ENCODE results near the gene CALHM3.
"Not testable (repeated sequence)": the region's sequence is repeated elsewhere in the genome, so short reads cannot be mapped to it uniquely, and the experiment has no call there.

The CALHM3 gene

GRCh38 chr10:103479135-103479534 lies at the start of gene CALHM3:
CALHM3 (minus strand) TSS chr10:103479240; CDS start chr10:103479032, 208 bp downstream.
- DNase-seq (ENCODE audit: low spot score): no peak

DNA sequence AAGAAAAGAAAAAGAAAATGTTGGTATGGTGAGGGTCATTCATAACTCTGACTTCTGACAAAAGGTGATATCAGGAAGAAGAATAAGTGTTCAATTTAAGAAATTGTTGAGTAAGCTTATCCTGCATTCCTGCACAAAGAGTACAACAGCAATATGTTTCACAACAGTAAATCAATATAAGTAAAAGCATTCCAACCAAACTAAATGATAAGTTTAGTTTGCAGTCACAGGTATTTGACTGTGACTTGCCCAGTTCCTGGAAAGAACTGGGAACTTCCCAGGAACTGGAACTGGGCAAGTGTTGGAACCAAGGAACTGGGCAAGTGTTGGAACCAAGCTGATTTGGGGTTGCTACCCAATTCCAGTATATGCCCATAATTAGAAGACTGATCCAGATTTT lies 49.5 kb upstream of the CALHM3 start:
- DNase-seq (ENCODE audit: low spot score): no peak

GRCh38 chr10:103527476-103527875 lies 48.4 kb upstream of the CALHM3 start:
- not testable (repeated sequence) for DNase-seq (ENCODE audit: low spot score)

GRCh38 chr10:103525901-103526300 lies 46.9 kb upstream of the CALHM3 start:
- no peak for DNase-seq (ENCODE audit: low spot score)

DNA sequence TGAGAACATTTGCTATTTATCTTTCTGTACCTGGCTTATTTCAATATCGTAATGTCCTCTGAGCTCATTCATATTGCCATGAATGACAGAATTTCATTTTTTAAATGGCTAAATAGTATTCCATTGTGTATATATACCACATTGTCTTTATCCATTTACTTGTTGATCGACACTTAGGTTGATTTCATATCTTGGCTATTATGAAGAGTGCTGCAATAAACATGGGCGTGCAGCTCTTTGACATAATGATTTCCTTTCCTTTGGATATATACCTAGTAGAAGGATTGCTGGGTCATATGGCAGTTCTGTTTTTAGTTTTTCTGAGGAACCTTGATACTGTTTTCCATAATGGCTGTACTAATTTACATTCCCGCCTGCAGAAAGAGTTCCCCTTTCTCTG lies 44.6 kb upstream of the CALHM3 start:
- DNase-seq (ENCODE audit: low spot score): no peak

GRCh38 chr10:103522006-103522405 lies 43.0 kb upstream of the CALHM3 start:
- not testable (repeated sequence) for DNase-seq (ENCODE audit: low spot score)

DNA sequence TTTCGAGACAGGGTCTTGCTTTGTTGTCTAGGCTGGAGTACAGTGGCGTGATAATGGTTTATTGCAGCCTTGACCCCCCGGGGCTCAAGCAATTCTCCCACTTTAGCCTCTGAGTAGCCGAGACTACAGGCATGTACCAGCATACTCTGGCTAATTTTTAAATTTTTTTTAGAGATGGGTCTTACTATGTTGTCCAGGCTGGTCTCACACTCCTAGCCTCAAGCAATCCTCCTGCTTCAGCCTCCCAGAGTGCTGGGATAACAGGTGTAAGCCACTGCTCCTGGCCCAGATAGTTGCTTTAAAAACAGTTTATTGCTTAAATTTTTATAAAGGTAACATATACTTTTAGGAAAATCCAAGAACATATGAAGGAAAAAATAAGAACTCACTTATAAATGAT lies 40.8 kb upstream of the CALHM3 start:
- DNase-seq (ENCODE audit: low spot score): no peak

GRCh38 chr10:103517234-103518085 lies 38.4 kb upstream of the CALHM3 start:
- DNase-seq (ENCODE audit: low spot score): no peak

DNA sequence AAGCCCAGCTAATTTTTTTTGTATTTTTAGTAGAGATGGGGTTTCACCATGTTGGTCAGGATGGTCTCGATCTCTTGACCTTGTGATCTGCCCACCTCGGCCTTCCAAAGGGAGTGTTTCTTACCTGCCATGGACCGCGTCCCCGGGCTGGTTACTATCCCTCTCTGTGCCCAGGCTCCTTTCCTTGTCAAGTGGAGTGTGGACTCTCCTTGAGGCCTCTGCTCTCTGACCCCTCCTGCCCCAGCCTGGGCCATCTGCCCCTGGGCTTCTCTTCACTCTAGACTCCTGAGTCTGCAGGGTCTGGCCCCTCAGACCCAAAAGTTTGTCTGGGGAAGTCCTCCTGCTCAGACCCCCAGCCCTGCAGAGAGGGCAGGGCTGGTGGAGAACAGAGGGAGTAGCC lies 35.2 kb upstream of the CALHM3 start:
- no peak for DNase-seq (ENCODE audit: low spot score)

DNA sequence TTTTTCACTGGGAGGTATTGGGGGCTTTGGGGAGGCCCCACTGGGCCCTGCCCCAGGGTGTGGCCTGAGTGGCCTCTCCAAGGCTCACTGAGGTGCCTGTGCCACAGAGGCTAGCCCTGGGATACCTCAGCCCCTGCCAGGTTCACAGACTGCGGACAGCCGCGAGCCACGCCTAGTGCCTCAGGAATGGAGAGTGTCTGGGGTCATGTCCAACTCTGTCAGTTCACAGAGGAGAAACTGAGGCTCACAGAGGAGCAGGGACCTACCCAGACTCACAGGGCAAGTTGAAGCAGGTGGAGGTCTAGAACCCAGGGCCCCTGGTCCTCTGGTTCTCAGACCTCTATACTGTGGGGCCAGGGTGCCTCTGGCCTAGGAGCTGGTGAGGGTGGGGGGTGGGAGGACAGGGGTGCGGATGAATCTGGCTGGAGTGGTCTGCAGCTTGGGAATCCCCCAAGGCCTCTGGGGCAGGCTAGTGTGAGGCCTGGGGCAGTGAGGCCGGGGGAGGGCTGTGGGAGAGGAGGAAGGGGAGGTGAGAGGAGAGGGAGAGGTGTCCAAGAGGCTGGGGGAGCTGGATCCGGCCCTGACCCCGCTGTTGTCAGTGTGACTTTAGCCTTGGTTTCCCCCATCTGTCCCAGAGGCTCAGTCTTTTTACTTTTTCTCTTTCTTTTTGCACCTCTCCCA lies 34.5 kb upstream of the CALHM3 start:
- DNase-seq (ENCODE audit: low spot score): no peak

DNA sequence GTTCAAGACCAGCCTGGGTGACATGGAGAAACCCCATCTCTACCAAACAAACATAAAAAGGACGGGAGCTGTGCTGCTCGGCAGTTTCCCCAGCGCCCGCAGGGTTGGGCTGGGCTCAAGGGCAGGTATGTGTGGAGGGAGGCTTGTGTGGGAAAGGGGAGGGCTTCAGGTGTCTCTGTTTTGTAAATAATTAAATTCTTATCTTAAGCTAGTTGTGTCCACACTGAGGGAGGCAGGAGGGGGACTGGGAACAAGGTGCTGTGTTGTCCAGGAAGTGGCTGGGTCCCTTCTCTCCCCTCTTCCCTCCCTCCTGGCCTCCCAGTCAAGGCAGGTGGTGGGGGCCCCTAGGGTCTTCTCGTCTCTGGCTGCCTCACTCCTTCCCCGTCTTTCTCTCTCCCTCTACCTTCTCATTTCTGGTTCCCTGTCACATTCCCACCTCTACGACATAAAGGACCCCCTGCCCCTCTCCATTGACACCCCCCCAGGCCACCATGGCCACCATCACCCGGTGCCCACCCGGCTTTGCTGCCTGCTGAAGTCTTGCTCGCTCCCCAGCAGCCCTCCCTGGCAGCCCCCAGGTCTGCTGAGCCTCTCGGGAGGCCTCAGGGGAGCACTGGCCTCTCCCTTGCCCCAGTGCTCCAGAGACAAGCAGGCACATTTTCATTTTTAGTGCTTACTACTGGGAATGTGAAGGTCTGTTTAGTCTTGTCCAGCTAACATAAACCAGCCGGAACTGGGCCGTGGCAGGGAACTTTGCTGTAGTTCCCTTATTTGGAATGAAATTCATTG lies 33.7 kb upstream of the CALHM3 start:
- no peak for DNase-seq (ENCODE audit: low spot score)

DNA sequence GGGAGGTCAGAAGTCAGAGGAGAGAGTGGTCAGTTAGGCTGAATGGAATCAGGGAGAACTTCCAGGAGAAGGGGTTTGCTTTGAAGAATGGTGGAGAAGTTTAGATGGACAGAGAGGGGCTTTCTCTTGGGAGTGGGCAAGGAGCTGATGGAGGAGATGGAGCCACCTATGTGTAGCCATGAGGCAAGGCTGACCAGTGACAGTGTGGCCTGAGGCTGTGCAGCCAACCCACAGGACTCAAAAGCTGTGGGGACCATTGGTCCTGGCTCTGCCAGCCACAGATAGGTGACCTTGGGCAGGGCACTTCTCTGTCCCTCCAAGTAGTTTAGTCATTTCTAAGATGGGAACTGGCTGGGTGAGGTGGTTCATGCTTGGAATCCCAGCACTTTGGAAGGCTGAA lies 33.1 kb upstream of the CALHM3 start:
- no peak for DNase-seq (ENCODE audit: low spot score)

GRCh38 chr10:103510791-103511752 lies 32.0 kb upstream of the CALHM3 start:
- no peak for DNase-seq (ENCODE audit: low spot score)

DNA sequence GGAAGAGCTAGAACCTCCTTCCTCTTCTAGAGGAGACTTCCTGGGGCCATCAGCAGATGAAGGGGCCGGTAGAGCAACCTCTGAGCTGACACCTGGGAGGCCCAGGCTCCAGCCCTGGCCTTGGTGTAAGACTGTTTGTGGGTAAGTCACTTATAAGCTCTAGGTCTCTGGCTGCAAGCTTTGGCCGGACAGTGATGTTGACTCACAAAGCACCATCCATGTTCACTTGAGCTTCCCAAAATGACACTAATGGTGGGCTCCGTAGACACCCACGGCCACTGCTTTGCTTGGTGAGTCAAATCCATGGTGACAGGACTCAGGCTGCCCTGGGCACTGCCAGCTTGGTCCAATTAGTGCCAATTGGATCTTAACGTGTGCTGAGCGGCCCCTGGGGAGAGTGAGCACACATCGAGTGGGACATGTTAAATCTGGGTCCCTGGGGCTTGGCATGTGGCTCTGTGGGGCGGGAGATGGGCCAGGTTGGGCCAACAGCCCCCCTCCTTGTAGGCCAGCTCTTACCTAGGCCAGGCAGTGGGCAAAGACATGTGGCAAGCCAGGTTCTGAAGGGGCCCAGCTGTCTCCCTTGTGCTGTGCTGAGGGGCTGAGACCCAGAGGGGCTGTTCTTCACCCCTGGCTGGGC lies 31.1 kb upstream of the CALHM3 start:
- no peak for DNase-seq (ENCODE audit: low spot score)

DNA sequence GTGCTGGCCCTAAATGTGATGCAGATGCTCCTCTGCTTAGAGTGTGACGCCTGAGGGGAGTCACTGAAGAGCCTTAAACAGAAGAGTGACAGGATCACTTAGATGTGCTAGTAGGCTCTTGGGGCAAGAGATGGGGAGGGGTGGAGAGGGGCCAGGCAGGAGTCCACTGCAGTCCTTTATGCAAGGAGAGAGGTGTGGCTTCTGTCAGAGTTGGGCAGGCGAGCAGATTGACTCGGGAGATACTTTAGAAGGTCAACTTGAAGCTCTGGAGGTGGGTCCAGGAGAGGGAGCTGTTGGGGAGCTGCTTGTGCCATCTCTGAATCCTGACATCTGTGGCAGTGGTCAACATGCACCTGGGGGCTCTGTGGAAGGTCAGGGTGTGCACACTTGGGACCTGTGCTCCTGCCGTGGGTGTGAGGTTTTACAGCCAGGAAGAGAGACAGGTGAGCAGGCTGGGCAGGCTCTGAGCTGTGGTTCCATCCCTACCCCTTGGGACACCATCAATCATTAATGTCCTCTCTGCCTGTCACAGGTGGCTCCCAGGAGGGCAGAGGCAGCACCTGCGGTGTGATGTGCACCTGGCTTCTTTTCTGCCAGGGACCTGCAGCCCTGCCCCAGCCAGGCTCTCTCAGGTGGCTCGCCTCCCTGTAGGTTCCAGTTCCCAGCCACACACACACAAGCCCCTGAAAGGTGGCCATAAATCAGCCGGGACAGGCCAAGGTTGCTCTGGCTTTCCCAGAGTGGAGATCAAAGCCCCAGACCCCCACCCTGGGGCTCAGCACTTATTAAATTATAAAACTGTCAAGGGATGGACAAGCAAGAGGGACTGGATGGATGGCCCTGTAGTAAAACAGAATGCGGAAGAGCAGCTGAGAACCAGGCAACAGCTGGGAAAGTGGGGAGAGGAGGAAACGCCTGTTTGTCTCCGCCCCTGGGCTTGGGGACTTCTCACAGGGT lies 28.5 kb upstream of the CALHM3 start:
- no peak for DNase-seq (ENCODE audit: low spot score)

GRCh38 chr10:103506061-103506460 lies 27.0 kb upstream of the CALHM3 start:
- DNase-seq (ENCODE audit: low spot score): no peak

GRCh38 chr10:103504181-103504783 lies 25.2 kb upstream of the CALHM3 start:
- peak; percentile 47 for DNase-seq (ENCODE audit: low spot score)

- DNase-seq (ENCODE audit: low spot score): not testable (repeated sequence)
Measured at GRCh38 chr10:103503777-103504176, 24.7 kb upstream of the CALHM3 start.
